Measurements from ENCODE around the gene MBD3L3.
A peak's percentile ranks its signal among the peaks of the same experiment; 100 is the strongest.
"Not testable (repeated sequence)": the region's sequence is repeated elsewhere in the genome, so short reads cannot be mapped to it uniquely, and the experiment has no call there.

MBD3L3 gene

GRCh38 chr19:7058576-7058975, at the start of gene MBD3L3:
MBD3L3 (minus strand) TSS chr19:7058676; CDS start chr19:7058605, 71 bp downstream.
- DNase-seq, result not testable (repeated sequence)

DNA sequence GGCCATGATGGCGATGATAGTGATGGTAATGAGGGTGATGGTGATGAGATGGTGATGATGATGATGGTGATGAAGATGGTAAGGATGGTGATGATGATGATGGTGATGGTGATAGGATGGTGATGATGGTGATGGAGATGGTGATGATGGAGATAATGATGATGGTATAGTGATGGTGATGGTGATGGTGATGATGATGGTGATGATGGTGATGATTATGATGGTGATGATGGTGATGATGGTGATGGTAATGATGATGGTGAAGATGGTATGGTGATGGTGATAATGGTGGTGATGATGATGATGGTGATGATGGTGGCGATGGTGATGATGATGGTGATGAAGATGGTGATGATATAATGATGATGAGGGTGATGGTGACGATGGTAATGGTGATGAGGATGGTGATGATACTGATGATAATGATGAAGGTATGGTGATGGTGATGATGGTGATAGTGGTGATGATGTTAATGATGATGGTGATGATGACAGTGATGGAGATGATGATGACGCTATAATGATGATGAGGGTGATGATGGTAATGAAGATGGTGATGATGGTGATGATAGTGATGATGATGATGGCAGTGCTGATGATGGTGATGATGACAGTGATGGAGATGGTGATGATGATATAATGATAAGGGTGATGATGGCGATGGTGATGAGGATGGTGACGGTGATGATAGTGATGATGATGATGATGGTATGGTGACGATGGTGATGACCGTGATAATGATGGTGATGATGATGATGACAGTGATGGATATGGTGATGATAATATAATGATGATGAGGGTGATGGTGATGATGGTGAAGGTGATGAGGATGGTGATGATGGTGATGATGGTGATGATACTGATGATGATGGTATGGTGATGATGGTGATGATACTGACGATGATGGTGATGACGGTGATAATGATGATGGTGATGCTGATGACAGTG, 48.5 kb upstream of the MBD3L3 start:
- DNase-seq, result no peak

DNA sequence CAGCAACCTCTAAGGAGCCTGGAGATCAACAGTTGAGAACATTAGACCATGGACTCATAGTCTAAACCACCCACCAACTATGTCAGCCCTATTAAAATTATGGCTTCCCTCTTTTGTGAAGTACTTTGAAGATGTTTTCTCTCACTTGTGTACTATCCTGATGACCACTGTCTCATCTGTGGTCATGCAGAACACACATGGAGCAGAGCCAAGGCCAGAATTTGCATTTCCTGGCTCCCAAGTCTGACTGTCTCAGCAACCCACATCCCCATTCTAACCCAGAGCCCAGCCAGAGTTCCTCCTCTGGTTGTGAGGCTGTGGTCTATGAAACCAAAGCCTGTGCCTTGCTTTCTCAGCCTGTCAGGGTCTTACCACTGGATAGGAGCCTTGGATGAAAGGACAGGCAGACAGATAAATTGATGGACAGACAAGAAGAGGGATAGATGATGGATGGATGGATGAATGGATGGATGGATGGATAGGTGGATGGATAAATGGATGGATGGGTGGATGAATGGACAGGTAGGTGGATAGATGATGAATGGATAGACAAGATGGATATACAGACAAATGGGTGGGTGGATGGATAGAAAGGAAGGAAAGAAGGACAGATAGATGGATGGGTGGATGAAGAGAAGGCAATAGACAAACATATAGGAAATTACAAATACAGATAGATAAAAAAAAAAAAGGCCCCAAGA, 46.4 kb upstream of the MBD3L3 start:
- DNase-seq, result no peak

GRCh38 chr19:7101498-7102253, 43.2 kb upstream of the MBD3L3 start:
- no peak for DNase-seq

DNA sequence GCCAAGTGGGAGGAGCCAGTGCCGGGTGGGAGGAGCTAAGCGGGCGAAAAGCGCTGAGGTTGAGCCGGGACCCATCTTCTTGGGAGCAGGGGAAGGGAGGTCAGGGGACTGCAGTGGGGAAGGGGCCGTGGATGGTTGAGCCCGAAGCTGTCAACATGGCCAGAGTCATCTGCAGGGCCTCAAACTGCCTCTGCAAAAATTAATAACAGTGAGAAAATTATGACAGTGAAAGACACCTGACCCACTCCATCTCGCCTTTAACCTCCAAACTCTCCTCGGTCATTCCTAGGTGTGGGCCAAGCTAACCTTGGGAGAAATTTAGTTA, 41.1 kb upstream of the MBD3L3 start:
- DNase-seq, result no peak

GRCh38 chr19:7098701-7099596, 40.5 kb upstream of the MBD3L3 start:
- peak; percentile 88 for DNase-seq

GRCh38 chr19:7098096-7098495, 39.6 kb upstream of the MBD3L3 start:
- no peak for DNase-seq

DNA sequence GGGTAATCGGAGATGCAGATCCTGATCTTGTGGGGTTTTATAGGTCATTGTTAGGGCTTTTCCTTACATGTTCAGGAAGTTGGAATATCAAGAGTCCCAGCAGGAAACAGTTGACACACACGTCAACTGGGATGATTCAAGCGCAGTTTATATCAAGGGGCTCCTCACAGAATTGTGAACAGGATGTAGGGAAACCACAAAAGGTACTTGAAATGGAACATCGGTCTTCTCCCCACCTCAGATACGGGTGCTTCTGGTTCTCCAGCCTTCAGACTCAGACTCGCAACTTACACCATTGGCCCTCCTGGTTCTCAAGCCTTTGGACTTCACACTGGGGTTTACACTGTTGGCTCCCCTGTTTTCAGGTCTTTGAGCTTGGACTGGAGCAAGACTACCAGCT, 30.5 kb upstream of the MBD3L3 start:
- no peak for DNase-seq

DNA sequence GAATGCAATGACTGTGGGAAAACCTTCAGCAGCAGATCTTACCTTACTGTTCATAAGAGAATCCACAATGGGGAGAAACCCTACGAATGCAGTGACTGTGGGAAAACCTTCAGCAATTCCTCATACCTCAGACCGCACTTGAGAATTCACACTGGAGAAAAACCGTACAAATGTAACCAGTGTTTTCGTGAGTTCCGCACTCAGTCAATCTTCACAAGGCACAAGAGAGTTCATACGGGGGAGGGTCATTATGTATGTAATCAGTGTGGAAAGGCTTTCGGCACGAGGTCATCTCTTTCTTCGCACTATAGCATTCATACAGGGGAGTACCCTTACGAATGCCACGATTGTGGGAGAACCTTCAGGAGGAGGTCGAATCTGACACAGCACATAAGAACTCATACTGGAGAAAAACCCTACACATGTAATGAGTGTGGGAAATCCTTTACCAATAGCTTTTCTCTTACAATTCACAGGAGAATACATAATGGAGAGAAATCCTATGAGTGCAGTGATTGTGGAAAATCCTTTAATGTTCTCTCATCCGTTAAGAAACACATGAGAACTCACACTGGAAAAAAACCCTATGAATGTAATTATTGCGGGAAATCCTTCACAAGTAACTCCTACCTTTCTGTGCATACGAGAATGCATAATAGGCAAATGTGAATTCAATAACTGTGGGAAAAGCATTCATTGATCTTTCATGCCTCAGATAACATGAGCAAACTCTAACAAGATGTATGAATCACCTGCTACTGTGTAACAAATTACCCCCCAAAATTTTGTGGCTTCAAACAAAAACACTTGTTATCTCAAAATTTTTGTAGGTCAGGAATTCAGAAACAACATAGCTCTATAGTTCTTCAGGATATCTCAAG, 24.8 kb upstream of the MBD3L3 start:
- peak; percentile 31 for DNase-seq

DNA sequence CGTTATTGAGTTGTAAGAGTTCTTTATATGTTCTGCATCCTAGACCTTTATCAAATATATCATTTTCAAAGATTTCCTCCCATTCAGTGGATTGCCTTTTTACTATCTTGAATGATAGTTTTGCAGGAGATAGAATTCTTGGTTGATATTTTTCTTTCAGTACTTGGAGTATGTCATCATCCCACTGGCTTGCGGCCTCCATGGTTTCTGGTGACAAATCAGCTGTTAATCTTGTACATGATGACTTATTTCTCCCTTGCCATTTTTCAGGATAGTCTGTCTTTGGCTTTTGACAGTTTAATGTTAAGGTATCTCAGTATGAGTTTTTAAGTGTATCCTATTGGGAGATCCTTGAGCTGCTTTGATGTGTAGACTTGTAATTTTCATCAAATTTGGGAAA, 19.5 kb upstream of the MBD3L3 start:
- DNase-seq, result no peak

DNA sequence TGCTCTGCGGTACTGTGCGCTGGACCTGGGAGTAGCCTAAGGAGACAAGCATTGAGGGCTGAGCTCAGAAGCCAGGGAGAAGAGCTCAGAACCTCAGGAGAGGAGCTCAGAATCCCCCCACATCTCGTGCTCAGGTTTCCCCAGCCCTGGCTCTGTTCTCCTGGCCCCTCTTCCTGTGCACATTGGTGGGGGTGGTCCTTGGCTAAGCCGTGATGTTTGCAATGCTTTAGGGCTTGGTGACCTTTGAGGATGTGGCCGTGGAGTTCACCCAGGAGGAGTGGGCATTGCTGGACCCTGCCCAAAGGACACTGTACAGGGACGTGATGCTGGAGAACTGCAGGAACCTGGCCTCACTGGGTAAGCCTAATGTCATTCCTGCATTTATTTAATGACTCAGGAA, 17.7 kb upstream of the MBD3L3 start:
- DNase-seq, result no peak

GRCh38 chr19:7074705-7075282, 16.3 kb upstream of the MBD3L3 start:
- no peak for DNase-seq

DNA sequence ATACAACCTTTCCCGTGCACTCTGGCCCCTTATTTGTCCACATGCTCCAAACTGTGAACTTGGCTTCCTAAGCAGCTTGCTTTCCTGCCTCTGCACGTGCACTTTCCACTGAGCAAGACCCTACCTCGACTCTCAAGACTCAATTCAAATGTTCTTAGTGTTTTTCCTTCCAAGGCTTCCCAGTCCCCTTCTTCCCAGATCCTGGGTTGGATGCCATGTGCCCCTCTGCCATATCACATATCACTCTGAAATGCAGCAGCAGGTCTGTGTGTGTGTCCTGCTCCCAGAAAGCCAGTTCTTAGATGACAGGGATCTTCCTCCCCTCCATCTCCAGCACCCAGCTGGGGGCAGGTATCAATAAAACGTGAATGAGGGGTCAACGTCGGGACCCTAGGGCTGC, 14.1 kb upstream of the MBD3L3 start:
- no peak for DNase-seq

- DNase-seq, result no peak
Observed at GRCh38 chr19:7069904-7070226, 11.4 kb upstream of the MBD3L3 start.

DNA sequence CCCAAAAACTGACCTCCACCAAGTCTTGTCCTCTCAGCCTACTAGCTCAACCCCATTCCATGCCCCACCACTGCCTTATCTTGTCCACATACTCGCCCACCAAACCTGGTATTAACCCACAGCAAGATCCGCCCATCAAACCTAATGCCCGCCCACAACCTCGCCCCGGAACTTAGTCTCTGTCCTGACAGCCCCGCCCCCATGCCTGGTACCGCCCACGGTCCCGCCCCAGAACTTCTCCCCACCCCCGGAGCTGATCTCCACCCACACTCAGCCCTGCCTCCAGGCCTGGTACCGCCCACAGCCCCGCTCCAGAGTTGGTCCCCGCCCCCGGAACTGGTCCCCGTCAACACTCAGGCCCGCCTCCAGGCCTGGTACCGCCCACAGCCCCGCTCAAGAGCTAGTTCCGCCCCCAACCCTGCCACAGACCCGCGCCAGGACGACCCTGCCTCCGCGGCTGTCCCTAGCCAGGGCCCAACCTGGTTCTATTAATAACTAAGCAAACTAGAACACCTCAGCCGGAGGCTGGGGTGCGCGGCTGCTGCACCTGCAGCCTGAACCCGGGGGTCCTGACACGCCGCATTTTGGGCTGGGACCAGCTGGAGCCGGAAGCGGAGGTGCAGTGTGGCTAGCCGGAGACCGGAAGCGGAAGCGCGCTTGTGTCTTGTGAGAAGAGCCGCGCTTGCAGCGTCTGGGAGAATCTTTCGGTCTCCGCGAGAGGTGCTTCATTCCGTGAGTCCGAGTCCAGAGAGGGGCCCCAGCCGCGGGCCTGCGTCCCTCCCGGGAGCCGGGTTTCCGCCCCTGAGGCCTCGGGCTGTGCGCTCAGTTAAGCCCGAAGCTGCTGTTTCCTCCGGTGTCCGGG, 10.8 kb upstream of the MBD3L3 start, which contains the start of gene ZNF557:
Gene ZNF557 (plus strand): TSS at position 662 of the 862 bp plus-strand sequence. CDS start 5,372 bp downstream, outside the sequence.
- DNase-seq, result peak; percentile 95

DNA sequence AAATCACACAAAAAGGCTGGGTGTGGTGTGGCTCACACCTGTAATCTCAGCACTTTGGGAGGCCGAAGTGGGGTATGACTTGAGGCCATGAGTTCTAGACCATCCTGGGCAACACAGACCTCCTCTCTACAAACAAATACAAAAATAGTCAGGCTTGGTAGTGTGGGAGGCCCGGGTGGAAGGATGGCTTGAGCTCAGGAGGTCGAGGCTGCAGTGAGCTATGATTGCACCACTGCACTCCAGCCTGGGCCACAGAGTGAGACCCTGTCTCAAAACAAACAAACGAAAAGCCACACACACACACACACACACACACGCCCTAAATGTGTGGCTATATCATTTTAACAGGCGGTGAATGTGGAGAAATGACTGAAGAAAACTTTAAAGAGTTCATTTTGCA, 10.1 kb upstream of the MBD3L3 start:
- DNase-seq, result no peak

DNA sequence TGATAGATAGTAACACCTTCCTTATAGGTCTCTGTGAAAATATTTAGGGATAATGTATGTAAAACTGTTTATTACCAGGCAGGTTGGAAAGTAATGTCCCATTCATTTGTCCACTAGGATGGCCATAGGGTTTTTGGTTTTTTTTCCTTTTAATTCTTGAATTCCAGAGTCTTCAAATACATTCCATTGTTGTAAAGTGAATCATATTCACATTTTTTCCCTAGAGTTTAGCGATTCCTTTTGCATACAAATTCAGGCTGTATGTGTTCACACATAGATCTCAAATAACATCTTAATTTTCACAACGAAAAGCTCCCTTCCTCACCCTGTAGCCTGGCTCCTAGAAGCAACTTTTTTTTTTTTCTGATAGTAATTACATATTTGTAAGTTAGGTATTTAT, 9.2 kb upstream of the MBD3L3 start:
- DNase-seq, result peak; percentile 16

DNA sequence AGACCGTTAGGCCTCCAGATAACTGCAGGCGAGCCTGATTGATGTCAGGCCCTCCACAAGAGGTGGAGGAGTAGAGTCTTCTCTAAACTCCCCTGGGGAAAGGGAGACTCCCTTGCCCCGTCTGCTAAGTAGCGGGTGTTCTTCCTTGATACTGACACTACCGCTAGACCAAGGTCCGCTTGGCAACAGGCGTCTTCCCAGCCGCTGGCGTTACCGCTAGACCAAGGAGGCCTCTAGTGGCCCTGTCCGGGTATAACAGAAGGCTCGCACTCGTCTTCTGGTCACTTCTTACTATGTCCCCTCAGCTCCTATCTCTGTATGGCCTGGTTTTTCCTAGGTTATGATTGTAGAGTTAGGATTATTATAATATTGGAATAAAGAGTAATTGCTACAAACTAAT, 8.6 kb upstream of the MBD3L3 start:
- DNase-seq, result not testable (repeated sequence)

- no peak for DNase-seq
Observed at GRCh38 chr19:7063764-7064418, 5.4 kb upstream of the MBD3L3 start.
